DLD1 (cell line): ENCODE results near the gene GLI3.
"Not testable (repeated sequence)": the region's sequence is repeated elsewhere in the genome, so short reads cannot be mapped to it uniquely, and the experiment has no call there.

Source experiments
- in situ Hi-C: cut with HindIII; loops from 2 replicates; pipeline ENCODE4 v1.10.0; 2017; ENCODE audit warnings: low sequenced_read_pairs

The GLI3 gene

DNA sequence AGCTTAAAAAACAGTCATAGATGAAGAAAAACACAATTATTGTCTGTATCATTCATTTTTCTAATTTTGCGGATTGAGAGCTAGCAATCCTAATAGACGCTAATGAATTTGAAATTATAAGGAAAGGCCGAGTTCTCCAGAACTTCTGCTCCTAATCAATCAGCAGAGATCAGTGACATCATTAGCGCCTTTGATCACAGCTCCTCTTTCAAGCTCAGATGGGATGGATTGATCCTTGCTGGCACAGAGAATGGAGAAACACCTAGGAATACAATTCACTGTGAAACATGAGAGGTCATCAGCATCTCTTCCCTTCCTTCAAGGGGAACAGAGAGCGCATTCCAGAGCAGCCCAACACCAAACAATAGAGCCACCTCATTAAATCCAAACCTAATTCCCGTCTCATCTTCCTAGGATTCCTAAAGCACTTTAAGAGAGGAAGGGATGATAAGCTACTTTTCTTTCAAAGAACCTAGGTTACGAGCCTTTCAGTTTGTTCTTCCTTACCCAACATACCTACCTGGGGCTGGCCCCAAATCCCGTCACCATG is 24.4 kb downstream of the GLI3 start:
- in situ Hi-C loops = no loop called here

DNA sequence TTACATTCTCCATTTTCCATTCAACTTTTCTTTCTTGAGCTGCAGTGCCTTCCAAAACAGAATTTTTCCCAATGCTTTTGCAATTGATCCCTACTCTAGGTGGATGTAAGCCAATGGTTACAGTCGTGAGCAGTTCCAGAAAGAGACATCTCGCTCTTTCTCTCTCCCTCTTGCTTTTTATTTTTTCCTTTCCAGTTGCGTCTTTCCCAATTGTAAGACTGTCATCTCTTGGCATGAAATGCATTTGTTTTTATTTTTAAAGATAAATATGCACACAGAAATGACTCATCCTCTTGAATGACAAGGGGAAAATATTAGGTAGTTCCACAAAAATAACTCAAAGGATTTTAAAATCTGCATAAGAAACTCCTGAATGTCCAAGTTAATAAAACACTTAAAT is 25.1 kb downstream of the GLI3 start:
- in situ Hi-C loops = no loop called here

DNA sequence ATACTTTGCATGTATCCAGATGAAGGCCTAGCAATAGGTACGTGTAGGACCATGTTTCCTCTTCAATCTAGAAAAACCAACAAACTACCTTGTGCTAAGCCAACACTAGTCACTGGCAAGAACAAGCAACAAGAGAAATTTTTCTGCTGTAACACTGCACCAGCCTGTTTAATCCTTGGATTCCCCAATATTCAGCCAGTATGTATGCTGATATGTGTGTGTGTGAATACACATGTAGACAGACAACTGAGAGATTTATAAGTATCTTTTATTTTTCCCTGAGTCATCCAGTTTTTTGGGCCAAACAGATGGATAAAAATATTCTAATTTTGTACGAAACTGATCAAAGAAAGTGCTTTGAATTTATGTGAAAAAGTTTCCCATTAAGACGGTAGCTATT is 26.2 kb downstream of the GLI3 start:
- in situ Hi-C loops = no loop called here

DNA sequence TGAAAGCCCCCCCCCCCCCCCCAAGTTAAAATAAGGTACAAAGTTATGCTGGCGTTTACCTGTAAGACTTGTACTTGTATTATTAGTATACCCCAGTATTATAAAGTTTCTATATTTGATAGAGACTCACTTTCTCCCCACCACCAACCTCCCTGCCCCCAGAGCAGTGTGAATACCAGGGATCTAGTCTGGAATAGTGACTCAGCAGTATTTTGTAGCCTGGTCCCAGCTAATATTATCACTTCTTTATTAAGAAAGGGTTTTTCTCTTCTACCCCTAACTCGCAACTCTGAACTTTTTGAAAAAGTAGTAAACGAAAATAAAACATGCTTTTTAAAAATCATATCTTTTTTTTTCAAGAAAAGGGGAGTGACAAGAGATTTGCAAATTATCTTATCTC is 26.7 kb downstream of the GLI3 start:
- in situ Hi-C loops = no loop called here

DNA sequence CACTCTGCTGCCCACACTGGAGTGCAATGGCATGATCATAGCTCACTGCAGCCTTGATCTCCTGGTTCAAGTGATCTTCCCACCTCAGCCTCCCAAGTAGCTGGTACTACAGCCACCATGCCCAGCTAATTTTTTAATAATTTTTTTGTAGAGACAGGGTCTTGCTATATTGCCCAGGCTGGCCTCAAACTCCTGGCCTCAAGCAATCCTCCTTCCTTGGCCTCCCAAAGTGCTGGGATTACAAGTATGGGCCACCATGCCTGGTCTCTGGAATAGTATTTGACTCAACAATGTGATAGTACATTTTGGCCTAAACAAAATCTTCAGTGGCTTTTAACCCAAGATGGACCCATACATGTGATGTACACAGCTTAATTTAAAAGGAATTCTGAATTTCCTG is 27.9 kb downstream of the GLI3 start:
- in situ Hi-C loops = not testable (repeated sequence)

DNA sequence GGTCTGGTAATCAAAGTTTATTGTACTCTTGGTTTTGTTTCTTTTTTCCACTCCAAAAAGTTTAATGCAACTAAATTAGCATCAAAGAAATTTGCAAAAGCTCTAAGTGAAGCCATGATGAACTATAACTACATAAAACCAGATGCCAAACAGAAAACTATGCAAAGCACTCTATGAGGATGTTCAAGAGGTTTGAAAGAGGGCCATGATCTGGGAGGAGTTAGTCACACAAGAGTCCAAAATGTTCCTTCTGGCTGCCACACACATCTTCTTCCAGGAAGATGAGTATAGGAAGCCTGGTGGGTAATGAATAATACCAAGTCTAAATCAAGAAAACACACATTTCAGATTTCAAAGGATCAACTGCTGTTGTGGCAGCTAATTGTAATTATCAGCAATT is 28.4 kb downstream of the GLI3 start:
- in situ Hi-C loops = no loop called here

DNA sequence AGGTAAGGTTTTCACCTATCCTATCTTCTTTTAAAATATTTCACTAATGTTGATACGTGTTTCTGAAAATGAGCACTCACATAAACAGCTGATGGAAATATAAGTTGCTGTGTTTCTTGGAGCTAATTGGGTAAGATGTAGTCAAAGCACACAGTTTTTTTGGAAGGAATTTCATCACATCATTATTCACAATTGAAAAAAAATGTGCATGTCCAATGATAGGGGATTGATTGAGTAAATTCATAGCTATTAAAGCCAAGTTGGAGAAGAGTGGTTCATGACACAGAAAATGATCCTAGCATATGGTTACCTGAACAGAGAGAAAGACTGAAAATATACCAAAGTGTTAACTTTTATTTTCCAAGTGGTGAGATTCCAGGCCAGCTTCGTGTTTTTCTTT is 29.6 kb downstream of the GLI3 start:
- in situ Hi-C loops = no loop called here

DNA sequence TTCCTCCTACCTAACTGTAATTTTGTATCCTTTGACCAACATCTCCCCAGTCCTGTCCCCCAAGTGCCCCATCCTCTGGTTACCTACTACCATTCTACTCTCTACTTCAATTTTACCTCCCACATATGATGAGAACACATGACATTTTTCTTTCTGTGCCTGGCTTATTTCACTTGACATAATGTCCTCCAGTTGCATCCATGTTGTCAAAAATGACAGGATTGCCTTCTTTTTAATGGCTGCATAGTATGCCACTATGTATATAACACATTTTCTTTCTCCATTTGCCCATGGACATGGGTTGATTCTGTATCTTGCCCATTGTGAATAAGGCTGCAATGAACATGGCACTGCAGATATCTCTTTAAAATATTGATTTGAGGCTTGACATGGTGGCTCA is 33.7 kb downstream of the GLI3 start:
- in situ Hi-C loops = no loop called here

DNA sequence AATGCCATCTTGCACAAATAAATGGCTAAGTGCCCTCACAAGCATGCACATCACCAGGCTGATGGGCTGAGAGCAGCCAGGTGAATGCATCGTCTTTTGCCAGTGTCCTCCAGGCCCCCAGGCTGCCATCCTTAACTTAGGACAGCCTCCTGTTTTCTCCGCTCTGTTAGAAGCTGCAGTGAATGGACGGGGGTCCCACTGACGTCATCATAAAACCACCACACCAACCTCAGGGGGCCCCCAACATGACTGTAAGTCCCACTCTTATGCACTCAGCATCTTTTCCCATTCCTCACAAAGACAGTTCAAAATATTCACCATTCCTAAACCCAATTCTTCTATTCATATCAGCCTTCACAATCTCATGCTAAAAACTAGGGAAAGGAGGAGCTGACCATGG is 34.4 kb downstream of the GLI3 start:
- in situ Hi-C loops = no loop called here

DNA sequence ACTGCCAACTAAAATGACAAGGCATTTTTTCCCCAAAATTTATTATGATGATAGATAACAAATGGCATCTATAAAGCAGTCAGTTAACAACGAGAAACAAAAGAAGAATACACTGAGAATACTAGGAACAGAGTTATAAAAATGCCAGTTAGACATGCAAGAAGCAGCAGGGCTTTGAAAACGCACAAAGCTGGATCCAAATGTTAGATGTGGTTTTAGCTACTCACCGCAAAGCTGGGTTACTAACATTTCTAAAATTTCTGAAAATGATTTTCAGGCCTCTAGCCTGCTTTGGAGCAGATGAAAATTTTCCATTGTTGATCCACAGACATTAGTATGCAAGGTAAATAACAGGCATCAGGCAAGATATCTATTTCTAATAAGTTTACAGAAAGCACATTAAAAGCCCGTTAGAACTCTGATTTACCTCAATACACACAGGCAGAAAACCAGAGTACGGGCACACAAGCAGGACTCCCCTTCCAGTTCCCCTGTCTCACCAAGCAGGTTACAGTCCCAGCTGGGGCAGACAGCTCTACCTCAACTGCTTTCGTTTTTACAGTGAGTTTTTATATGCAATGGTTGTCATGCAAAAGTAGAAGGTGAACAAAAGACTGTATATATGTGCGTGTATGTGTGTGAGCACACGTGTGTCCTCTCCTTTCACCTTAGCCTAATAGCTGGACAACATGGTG is 37.9 kb downstream of the GLI3 start:
- in situ Hi-C loops = no loop called here

DNA sequence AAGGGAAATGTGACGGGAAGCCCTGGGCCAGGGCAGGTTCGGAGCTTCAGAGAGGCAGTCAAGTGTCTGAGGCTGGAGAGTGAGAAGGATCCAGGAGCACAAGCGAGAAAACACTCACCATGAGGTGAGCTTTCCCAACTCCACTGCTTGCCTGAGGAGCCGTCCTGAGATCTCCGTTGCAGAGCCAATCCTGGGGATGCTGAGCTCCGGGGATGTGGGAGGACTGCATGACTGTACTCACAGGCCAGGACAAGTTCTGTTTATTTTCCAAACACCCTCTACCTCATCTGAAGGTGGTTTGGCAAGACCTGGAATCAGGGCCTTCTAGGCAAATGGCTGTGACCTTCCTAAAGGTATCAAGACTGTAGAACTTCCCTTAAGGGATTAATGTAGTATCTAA is 38.7 kb downstream of the GLI3 start:
- in situ Hi-C loops = no loop called here

DNA sequence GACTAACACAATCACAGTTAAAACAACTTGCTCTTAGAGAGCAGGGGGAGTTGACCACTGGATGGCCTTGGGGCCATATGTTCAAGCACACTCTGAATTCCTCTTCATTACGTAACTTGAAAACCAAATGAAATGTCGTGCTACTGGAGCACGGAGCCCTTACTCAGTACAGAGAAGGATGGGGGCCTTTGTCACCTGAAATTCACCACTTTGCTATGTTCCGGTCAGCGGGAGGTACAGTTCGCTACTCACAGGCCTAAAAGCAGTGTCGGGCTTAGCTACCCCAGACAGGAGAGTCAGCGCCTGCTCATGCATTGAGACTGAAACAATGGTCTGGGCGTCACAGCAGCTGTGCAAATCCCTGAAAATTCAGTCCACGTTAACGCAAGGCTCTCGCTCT is 39.6 kb downstream of the GLI3 start:
- in situ Hi-C loops = no loop called here

DNA sequence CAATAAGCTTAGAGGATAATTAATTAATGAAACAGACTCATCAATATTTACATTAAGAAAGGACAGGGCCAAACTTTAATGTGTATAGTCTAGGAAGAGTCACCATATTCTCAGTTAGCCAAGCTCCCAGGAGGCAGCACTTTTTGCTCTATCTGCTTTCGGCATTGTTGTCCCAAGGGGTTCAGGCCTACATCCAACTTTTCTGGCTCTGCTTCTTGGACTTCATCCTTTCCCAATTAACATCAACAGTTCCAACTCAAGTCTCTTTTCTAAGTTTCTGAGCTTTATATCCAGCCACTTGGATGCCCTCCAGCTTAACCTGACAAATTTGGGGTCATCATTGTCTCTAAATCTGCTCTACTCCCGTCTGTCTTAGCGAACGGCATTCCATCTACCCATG is 42.8 kb downstream of the GLI3 start:
- in situ Hi-C loops = no loop called here

DNA sequence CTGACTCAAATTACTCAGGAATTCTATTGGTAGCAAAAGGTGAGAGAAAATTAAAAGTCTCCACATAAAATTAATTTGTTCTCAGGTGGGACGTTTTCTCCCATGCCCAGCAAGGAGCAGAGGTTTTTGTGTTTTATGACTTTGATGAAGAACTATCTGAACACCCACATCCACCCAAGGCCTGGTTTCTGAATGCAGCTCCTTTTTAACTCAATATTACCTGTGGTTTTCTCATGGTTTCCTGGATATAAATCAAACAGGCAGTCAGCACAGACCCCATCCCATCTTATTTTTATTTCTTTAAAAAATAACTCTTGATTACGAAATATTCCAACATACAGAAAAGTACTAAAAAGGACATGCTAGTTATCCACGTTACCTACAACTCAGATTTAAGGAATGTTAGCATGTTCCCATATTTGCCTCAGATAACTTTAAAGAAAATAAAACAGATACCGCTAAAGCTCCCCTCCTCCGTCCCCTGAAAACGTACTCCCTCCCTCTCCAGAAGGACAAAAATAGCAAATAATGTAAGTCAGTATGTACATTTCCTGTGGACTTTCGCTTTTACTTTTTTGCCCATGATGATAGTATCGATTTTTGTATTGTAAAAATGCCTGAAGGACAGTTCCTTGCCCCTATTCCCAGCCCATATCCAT is 43.4 kb downstream of the GLI3 start:
- in situ Hi-C loops = no loop called here

DNA sequence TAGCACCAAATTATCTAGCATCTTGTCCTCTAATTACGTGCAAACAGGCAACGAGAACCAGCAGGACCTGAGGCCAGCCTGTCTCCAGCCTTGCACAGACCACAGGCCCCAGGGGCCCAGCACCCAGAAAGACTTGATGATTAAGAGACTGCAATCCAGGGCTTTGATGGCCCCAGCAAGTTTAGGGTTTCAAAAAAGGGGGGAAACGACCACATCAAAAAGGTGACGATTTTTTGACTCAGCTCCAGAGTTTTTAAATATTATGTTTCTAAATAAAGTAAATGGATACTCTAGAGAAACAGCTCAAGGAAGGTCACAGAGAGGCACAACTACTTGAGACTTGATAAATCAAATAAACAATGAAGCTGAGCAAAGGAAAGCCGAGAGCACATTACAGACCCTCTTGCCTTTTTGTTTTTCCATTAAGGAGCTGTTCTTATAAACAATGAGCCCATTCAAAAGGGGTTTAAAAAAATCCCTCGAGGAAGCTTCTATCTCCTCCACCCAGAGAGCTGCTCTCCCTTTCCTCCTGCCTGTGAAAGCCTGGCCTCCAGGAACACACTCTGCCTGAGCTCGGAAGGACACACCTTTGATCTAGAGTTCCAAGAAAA is 44.1 kb downstream of the GLI3 start:
- in situ Hi-C loops = no loop called here

DNA sequence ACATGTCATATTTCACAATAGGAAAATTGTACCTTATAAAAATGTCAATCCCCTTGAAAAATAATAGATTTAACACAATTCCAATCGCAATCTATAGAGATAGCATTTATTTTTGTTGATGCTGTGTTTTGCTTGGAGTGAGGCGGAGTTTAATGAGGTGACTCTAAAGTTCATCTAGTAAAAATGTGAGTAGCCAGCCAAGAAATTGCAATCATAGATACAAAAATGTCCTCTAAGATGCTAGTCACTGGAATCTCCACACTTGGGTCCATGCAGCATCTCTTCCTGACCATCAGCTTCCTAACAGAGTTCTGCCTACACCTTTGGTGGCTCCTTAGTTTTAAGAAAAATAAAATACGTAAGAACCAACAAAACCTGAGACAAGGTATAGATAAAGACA is 44.9 kb downstream of the GLI3 start:
- in situ Hi-C loops = no loop called here

DNA sequence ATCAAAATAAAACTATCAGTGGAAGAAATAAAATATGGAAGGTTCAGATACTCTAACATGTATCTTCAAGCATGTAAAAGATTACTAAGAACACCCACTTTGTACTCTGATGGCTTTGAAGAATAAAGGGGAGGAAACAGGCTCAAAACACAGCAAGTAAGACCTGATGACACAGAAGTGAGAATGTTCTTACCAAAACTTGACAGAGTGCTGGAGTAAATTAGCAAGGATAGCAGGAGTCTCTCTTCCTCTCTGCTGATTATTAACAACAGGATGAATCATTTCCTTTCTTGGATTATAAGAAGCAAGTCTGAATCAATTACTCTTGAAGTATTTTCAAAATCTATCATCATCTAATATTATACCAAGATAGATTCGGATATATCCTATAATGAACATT is 47.5 kb downstream of the GLI3 start:
- in situ Hi-C loops = no loop called here

DNA sequence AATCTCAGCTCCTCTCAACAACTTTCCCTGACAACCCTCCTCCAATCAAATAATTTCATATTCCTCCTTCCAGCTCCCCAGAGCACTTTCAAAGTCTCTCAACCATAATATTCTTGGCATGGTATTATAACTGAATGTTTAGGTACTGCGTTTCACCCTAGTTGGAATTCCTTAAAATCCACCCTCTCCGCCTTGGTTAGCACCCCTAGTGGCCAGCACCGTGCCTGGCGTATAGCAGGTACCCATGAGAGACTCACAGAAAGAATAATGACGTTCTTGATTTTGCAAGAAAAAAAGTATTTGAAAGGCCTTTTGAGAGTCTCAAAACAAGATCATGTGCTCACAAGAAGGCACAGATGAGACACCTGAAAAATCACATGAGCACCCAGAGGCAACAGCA is 50.9 kb downstream of the GLI3 start:
- in situ Hi-C loops = no loop called here

DNA sequence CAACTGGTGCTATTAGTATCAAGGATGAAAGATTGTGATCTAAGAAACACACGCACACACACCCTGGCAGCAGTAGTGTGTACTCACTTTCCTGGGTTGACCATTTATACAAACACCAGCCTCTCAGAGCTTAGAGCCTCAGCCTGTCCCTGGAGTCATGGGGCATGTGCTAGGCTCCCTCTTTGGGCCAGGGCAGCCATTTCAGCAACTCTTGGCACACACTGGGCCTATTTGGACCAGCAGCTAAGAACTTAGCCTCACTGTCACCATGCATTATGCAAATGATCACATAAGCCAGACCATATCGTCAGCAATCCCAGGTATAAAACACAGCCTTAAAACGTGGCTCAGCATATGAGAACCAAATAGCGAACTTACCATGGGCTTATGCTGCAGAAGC is 51.3 kb downstream of the GLI3 start:
- in situ Hi-C loops = no loop called here

DNA sequence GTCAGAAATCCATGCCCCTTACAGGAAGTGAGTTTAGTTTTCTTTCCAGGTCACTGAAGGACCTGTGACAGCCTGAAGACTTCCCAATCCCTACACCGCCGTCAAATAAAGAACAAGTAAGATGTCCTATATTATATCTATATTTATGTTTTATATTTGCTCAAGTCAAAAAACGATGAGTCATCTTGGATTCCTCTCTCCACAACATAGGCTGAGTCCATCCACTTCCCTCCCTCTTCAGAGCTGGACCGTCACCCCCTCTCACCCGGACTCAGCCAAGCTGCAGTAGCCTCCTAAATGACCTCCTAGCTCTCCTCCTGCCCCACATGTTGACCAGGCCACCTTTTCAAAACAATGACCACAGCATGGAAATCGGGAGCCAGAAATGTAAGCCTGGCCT is 53.5 kb downstream of the GLI3 start:
- in situ Hi-C loops = no loop called here

DNA sequence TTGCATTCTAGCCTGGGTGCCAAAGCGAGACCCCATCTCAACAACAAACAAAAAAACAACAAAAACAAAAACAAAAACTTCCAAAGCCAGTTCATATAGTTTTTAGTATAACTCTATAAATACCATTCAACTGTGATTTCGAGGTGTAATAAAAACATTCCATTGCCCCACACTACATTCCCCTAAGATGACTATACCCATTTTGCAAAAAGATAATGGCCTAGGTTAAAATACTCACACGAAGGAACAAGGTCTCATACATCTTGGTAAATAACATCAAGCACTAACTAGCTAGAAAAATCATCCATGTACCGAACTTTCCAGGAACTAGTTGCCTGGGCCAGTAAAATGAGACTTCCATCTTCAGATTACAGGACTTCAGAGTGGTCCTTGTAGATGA is 55.4 kb downstream of the GLI3 start:
- in situ Hi-C loops = no loop called here

DNA sequence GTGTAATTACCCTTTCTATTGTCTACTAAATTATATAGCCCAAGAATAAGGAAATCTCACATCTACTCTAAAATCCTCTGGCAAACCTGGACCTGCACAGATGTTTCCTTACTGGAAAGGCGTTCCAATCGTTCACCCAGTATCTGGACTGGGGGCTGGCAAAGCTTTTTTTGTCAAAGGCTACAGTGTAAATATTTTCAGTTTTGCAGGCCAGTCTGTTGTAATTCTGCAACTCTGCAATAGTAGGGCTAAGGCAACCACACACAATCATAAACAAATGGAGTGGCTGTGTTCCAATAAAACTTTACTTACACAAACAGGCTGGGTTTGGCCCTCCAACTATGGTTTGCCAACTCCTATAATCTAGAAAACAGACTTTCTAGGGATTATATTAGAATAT is 56.2 kb downstream of the GLI3 start:
- in situ Hi-C loops = no loop called here
